Glutamatergic neuron (in vitro differentiated cells): ENCODE data around the gene TESK2. TPM values are rescaled to one million over a fixed set of nuclear protein-coding genes. Genes with fewer than 3 reads are reported as not detected.

Experiments used
- DNase-seq: peaks from one replicate; pipeline ENCODE4 v3.0.0; 2022
- H3K27ac Mint-ChIP-seq: one replicate; pipeline ENCODE4 v1.8.0; 2020; ENCODE audit warnings: mild to moderate bottlenecking, mixed read lengths, inconsistent platforms; ENCODE audit not compliant: unreplicated experiment
- H3K27me3 Mint-ChIP-seq: one replicate; pipeline ENCODE4 v1.8.0; 2020; ENCODE audit warnings: mild to moderate bottlenecking, moderate library complexity, mixed read lengths, inconsistent platforms; ENCODE audit not compliant: unreplicated experiment
- H3K36me3 Mint-ChIP-seq: one replicate; pipeline ENCODE4 v1.8.0; 2020; ENCODE audit warnings: mild to moderate bottlenecking, mixed read lengths, inconsistent platforms; ENCODE audit not compliant: unreplicated experiment
- H3K4me1 Mint-ChIP-seq: one replicate; pipeline ENCODE4 v1.8.0; 2020; ENCODE audit warnings: mild to moderate bottlenecking, low read depth, mixed read lengths, inconsistent platforms; ENCODE audit not compliant: unreplicated experiment
- H3K4me3 Mint-ChIP-seq: one replicate; pipeline ENCODE4 v1.8.0; 2020; ENCODE audit warnings: mild to moderate bottlenecking, mixed read lengths, inconsistent platforms; ENCODE audit not compliant: unreplicated experiment
- H3K9me3 Mint-ChIP-seq: one replicate; pipeline ENCODE4 v1.8.0; 2020; ENCODE audit warnings: mild to moderate bottlenecking, moderate library complexity, mixed read lengths, inconsistent platforms; ENCODE audit not compliant: unreplicated experiment
- long read RNA-seq: library from polyadenylated mRNA; unstranded; transcript quantifications from one replicate; pipeline ENCODE4 v2.0.0, GENCODE V29; 2020; ENCODE audit not compliant: unreplicated experiment
- total RNA-seq: library from RNA; stranded (reverse); fragmentation: NEBNext Ultra II Directional; extraction: Animal tissue kit (Norgen Biotek cat#: 25700); gene quantifications from one replicate; pipeline ENCODE4 v1.2.1, GENCODE V29; 2021; ENCODE audit not compliant: unreplicated experiment
- TF ChIP-seq, protein P1 (sequence below): fragments of 200-600 bp; sonication (generic); IDR thresholded peaks from one replicate; pipeline ENCODE4 v1.5.0; 2021; ENCODE audit not compliant: partially characterized antibody, unreplicated experiment

Gene TESK2
- 3.3 TPM for total RNA-seq
- long read RNA-seq: 0 reads

- peaks cover 2% of the 10 kb centered on the region for H3K9me3 Mint-ChIP-seq
These were observed at the start of gene TESK2 for GRCh38 chr1:45490626-45491486. Gene TESK2 (minus strand): TSS chr1:45491163. CDS start chr1:45457785, 33,378 bp downstream.

GRCh38 chr1:45536886-45537285 is 45.9 kb upstream of the TESK2 start:
- H3K27ac Mint-ChIP-seq: peak overlapping the region; percentile 63

More at GRCh38 chr1:45490626-45491486, at the start of gene TESK2:
- DNase-seq: peak; percentile 94
- Mint-ChIP-seq H3K4me3 (no peak within 1 kb of the TSS), H3K27me3 (peaks cover 5% of the 10 kb centered on the region), H3K36me3 (peaks cover 2% of the 10 kb centered on the region), H3K27ac (no peak within 1 kb of the TSS), H3K4me1 (no peaks in the 10 kb centered on the region)
- TF ChIP-seq, protein P1, sequence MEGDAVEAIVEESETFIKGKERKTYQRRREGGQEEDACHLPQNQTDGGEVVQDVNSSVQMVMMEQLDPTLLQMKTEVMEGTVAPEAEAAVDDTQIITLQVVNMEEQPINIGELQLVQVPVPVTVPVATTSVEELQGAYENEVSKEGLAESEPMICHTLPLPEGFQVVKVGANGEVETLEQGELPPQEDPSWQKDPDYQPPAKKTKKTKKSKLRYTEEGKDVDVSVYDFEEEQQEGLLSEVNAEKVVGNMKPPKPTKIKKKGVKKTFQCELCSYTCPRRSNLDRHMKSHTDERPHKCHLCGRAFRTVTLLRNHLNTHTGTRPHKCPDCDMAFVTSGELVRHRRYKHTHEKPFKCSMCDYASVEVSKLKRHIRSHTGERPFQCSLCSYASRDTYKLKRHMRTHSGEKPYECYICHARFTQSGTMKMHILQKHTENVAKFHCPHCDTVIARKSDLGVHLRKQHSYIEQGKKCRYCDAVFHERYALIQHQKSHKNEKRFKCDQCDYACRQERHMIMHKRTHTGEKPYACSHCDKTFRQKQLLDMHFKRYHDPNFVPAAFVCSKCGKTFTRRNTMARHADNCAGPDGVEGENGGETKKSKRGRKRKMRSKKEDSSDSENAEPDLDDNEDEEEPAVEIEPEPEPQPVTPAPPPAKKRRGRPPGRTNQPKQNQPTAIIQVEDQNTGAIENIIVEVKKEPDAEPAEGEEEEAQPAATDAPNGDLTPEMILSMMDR: no peak

GRCh38 chr1:45535988-45536766 is 45.2 kb upstream of the TESK2 start:
- H3K4me1 Mint-ChIP-seq: peaks cover 10% of the 10 kb centered on the region
- H3K36me3 Mint-ChIP-seq: peaks cover 4% of the 10 kb centered on the region
- no peak for DNase-seq
- peaks cover 2% of the 10 kb centered on the region for H3K27me3 Mint-ChIP-seq
- H3K27ac Mint-ChIP-seq: no peak overlapping the region
- no peak overlapping the region for H3K4me3 Mint-ChIP-seq
- H3K9me3 Mint-ChIP-seq: no peaks in the 10 kb centered on the region
- TF ChIP-seq, protein P1: no peak

More at GRCh38 chr1:45536886-45537285, 45.9 kb upstream of the TESK2 start:
- no peak for DNase-seq
- peak overlapping the region; percentile 55 for H3K4me3 Mint-ChIP-seq
- TF ChIP-seq, protein P1: no peak
- H3K9me3 Mint-ChIP-seq: peaks cover 2% of the 10 kb centered on the region
- peaks cover 4% of the 10 kb centered on the region for H3K27me3 Mint-ChIP-seq
- H3K4me1 Mint-ChIP-seq: peaks cover 10% of the 10 kb centered on the region
- peaks cover 2% of the 10 kb centered on the region for H3K36me3 Mint-ChIP-seq

GRCh38 chr1:45531873-45532272 is 40.9 kb upstream of the TESK2 start:
- Mint-ChIP-seq H3K27me3 (peaks cover 11% of the 10 kb centered on the region), H3K4me3 (no peak overlapping the region), H3K9me3 (peaks cover 4% of the 10 kb centered on the region), H3K36me3 (peaks cover 4% of the 10 kb centered on the region), H3K4me1 (peaks cover 20% of the 10 kb centered on the region), H3K27ac (no peak overlapping the region)
- no peak for DNase-seq
- TF ChIP-seq, protein P1: no peak
